Measurements from ENCODE around the gene ARID1A. TPM values are rescaled to one million over a fixed set of nuclear protein-coding genes. Genes with fewer than 3 reads are reported as not detected.
"Not testable (repeated sequence)": the region's sequence is repeated elsewhere in the genome, so short reads cannot be mapped to it uniquely, and the experiment has no call there.

Gene ARID1A
- total RNA-seq, 2 experiments from 2014 or later: 55.2 to 123 TPM

- Histone ChIP-seq H4K20me1 (ENCODE audit: insufficient read depth, low read length) (no peaks in the 10 kb centered on the region), H2AFZ (ENCODE audit: low read length) (no peak overlapping the region), H3K79me2 (ENCODE audit: insufficient read depth, low read depth, low read length) (no peaks in the 10 kb centered on the region), H3K4me2 (ENCODE audit: low read length) (no peak overlapping the region), H3K27ac (ENCODE audit: low read depth, low read length, poor library complexity, severe bottlenecking) (no peak overlapping the region), H3K9me2 (ENCODE audit: insufficient read depth, low read length) (no peaks in the 10 kb centered on the region), H3K36me3 (ENCODE audit: insufficient read depth, low read length) (no peaks in the 10 kb centered on the region), H3K4me1 (ENCODE audit: insufficient read depth, low read length, poor library complexity, severe bottlenecking) (no peaks in the 10 kb centered on the region), H3K9me3 (ENCODE audit: low read length) (no peaks in the 10 kb centered on the region), H3K4me3 (ENCODE audit: low read depth, low read length, poor library complexity, severe bottlenecking) (no peak overlapping the region)
- no peak for DNase-seq (ENCODE audit: low spot score)
- BruUV-seq (replicated peaks): no TSS peak
- intact Hi-C loops (cut with micrococcal nuclease; ENCODE audit: unreplicated experiment): no loop called here
- CTCF ChIA-PET (ENCODE audit: unreplicated experiment): no interaction called here
- POLR2A ChIA-PET: interaction anchor here (0.6 to 1.4 kb wide), 4 partner anchors 14 to 44 kb away, joined by 3 to 4 read pairs (median 4); no protein-coding TSS in a partner anchor
- no peak for TF ChIP-seq EZH2phosphoT487 (IDR thresholded peaks at IDR 0.05; ENCODE audit: borderline replicate concordance, low read depth, low read length)
- TF ChIP-seq CTCF (conservative IDR thresholded peaks at IDR 0.05; ENCODE audit: low read length): no peak
Observed at GRCh38 chr1:26666855-26667254, 29.0 kb upstream of the ARID1A start.

DNA sequence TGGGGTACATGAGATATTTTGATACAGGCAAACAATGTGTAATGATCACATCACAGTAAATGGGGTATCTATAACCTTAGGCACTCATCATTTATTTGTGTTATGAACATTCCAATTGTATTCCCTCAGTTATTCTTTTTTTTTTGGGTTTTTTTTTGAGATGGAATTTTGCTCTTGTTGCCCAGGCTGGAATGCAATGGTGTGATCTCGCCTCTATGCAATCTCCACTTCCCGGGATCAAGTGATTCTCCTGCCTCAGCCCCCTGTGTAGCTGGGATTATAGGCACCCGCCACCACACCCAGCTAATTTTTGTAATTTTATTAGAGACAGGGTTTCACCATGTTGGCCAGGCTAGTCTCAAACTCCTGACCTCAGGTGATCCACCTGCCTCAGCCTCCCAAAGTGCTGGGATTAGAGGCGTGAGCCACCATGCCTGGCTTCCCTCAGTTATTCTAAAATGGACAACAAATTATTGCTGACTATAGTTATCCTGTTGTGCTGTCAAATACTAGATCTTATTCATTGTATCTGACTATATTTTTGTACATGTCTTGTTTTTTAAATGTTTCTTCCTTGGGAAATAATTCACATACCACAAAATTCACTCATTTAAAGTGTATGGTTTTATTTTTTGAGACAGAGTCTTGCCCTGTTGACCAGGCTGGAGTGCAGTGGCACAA, 27.6 kb upstream of the ARID1A start:
- H4K20me1 ChIP-seq (ENCODE audit: insufficient read depth, low read length); H3K4me3 ChIP-seq (ENCODE audit: low read depth, low read length, poor library complexity, severe bottlenecking); POLR2A ChIA-PET; intact Hi-C loops (cut with micrococcal nuclease; ENCODE audit: unreplicated experiment); H3K9me3 ChIP-seq (ENCODE audit: low read length); H3K4me2 ChIP-seq (ENCODE audit: low read length); BruUV-seq (replicated peaks); H3K79me2 ChIP-seq (ENCODE audit: insufficient read depth, low read depth, low read length); CTCF ChIA-PET (ENCODE audit: unreplicated experiment); H2AFZ ChIP-seq (ENCODE audit: low read length); DNase-seq (ENCODE audit: low spot score); H3K27ac ChIP-seq (ENCODE audit: low read depth, low read length, poor library complexity, severe bottlenecking); H3K4me1 ChIP-seq (ENCODE audit: insufficient read depth, low read length, poor library complexity, severe bottlenecking); H3K36me3 ChIP-seq (ENCODE audit: insufficient read depth, low read length); H3K9me2 ChIP-seq (ENCODE audit: insufficient read depth, low read length): not testable (repeated sequence)

DNA sequence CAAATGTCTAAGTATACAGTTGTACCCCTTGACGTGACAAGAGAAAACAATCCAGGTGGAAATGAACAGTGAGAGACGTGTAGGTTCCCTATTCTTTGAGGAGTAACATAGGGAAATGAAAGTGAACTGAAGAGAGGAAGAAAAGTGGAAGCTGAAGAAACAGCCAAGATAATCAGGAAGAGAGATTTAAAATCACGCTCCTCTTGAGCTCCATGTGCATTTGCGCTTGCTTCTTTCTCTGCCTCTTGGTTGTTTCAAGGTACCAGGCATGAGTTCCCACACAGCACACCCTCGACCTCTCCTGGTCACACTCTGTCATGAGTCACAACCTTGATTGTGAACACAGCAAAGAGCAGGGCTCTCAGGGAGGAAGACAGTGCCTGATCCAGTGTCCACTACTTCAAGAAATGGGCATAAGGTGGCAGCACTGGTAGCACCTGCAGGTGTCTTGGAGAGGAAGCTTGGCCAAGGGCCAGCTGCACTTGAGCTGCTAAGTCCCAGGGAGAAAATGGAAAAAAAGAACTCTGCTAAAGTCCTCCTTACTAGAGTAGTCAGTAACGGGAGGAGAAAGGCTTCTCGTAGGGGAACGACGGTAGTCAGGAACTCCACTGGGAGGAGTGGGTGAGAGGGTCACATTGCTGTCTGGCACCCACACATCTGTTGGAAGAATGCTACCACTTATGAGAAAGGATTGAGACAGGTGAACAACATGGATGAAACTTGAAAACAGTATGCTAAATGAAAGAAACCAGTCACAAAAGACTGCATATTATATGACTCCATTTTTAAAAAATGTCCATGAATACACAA, 18.3 kb upstream of the ARID1A start:
- TF ChIP-seq EZH2phosphoT487 (IDR thresholded peaks at IDR 0.05; ENCODE audit: borderline replicate concordance, low read depth, low read length) (no peak), CTCF (conservative IDR thresholded peaks at IDR 0.05; ENCODE audit: low read length) (peak; percentile 84)
- Histone ChIP-seq H3K9me3 (ENCODE audit: low read length) (no peaks in the 10 kb centered on the region), H3K79me2 (ENCODE audit: insufficient read depth, low read depth, low read length) (no peaks in the 10 kb centered on the region), H4K20me1 (ENCODE audit: insufficient read depth, low read length) (no peaks in the 10 kb centered on the region), H3K4me1 (ENCODE audit: insufficient read depth, low read length, poor library complexity, severe bottlenecking) (peaks cover 15% of the 10 kb centered on the region), H3K4me3 (ENCODE audit: low read depth, low read length, poor library complexity, severe bottlenecking) (peak overlapping the region; percentile 3), H3K36me3 (ENCODE audit: insufficient read depth, low read length) (no peaks in the 10 kb centered on the region), H2AFZ (ENCODE audit: low read length) (peak overlapping the region; percentile 80), H3K27ac (ENCODE audit: low read depth, low read length, poor library complexity, severe bottlenecking) (no peak overlapping the region), H3K4me2 (ENCODE audit: low read length) (peak overlapping the region; percentile 42), H3K9me2 (ENCODE audit: insufficient read depth, low read length) (no peaks in the 10 kb centered on the region)
- intact Hi-C loops (cut with micrococcal nuclease; ENCODE audit: unreplicated experiment): loop anchor here (1.0 kb wide), 2 partner anchors 75 to 112 kb away; no protein-coding TSS in a partner anchor
- CTCF ChIA-PET (ENCODE audit: unreplicated experiment): interaction anchor here (1.0 to 1.6 kb wide), 8 partner anchors 14 to 122 kb away, joined by 3 to 9 read pairs (median 6); partner anchors contain the start of gene PIGV
- DNase-seq (ENCODE audit: low spot score): peak; percentile 82
- POLR2A ChIA-PET: interaction anchor here (0.6 to 3.8 kb wide), 5 partner anchors 15 to 217 kb away, joined by 3 to 35 read pairs (median 3); no protein-coding TSS in a partner anchor
- no TSS peak for BruUV-seq (replicated peaks)

Measured in OCI-LY7 (cell line).